Endothelial cell of umbilical vein (primary cell): ENCODE data around the gene DPP7. TPM values are rescaled to one million over a fixed set of nuclear protein-coding genes. Genes with fewer than 3 reads are reported as not detected.
A peak's percentile ranks its signal among the peaks of the same experiment; 100 is the strongest.

ENCODE experiments used
- BruUV-seq: library from RNA; stranded (reverse); fragments of 400-500 nt; replicated peaks from 2 replicates; lab custom pipeline; 2021; lab: Mats Ljungman, UMichigan
- CTCF ChIA-PET: fragments of 300-600, 350-600 bp; sonication (Branson Sonifier 250); formaldehyde crosslinking; loops from one replicate; lab custom pipeline; 2021; ENCODE audit warnings: antibody characterized with exemption, inconsistent platforms; lab: Charles Lee
- POLR2A ChIA-PET: fragments of 300-600, 350-600 bp; sonication (Branson Sonifier 250); formaldehyde crosslinking; loops from one replicate; lab custom pipeline; 2021; ENCODE audit warnings: antibody characterized with exemption, inconsistent platforms; lab: Charles Lee
- DNase-seq: peaks from one replicate; pipeline ENCODE4 v3.0.0-alpha.2; 2011; ENCODE audit warnings: low read depth, low spot score
- FAIRE-seq: peaks from 2 replicates; lab custom pipeline; 2011; peaks lifted over from hg19 to GRCh38; lab: Jason Lieb, UNC
- H2AFZ ChIP-seq: 2 replicates; pipeline ENCODE4 v1.6.0; 2012; ENCODE audit warnings: low read depth, low read length, control low read depth, inconsistent platforms
- H3K27ac ChIP-seq: 2 replicates; pipeline ENCODE4 v1.5.1; 2011; ENCODE audit warnings: low read depth, mild to moderate bottlenecking, control low read depth, low read length, moderate library complexity; ENCODE audit not compliant: insufficient read depth
- H3K27me3 ChIP-seq, 2 experiments: 2 replicates each; pipeline versions ENCODE4 v1.6.0 to v1.6.1; 2011; ENCODE audit warnings: low read length in 2 of 2, mixed read lengths in 1 of 2; ENCODE audit not compliant: control insufficient read depth in 2 of 2, insufficient read depth in 2 of 2
- H3K36me3 ChIP-seq, 2 experiments: 2 replicates in 1 of 2; 3 replicates in 1 of 2; pipeline ENCODE4 v1.5.1; 2011; ENCODE audit warnings: low read length in 2 of 2, mild to moderate bottlenecking in 1 of 2, moderate library complexity in 1 of 2; ENCODE audit not compliant: control insufficient read depth in 2 of 2, insufficient read depth in 2 of 2; ENCODE audit errors: extremely low read depth in 1 of 2
- H3K4me1 ChIP-seq: 3 replicates; pipeline ENCODE4 v1.5.1; 2011; ENCODE audit warnings: mild to moderate bottlenecking, low read length; ENCODE audit not compliant: control insufficient read depth, insufficient read depth; ENCODE audit errors: extremely low read depth
- H3K4me2 ChIP-seq: 2 replicates; pipeline ENCODE4 v1.6.1; 2011; ENCODE audit warnings: low read length, control low read depth, mixed read lengths; ENCODE audit not compliant: insufficient read depth
- H3K4me3 ChIP-seq, 3 experiments: fragments of 200-600 bp in 1 of 3; sonication (generic), shearing (Covaris generic) in 1 of 3; replicated peaks in 1 of 3; 2 replicates each; pipeline ENCODE4 v1.5.1; 2011 to 2016; ENCODE audit warnings: control low read depth in 3 of 3, low read length in 3 of 3, mild to moderate bottlenecking in 2 of 3, inconsistent platforms in 1 of 3, low read depth in 1 of 3, moderate library complexity in 1 of 3; ENCODE audit not compliant: insufficient read depth in 1 of 3
- H3K79me2 ChIP-seq: 2 replicates; pipeline ENCODE4 v1.6.0; 2012; ENCODE audit warnings: low read length, inconsistent platforms; ENCODE audit not compliant: control insufficient read depth, insufficient read depth
- H3K9ac ChIP-seq: replicated peaks from 2 replicates; pipeline ENCODE3; 2011; ENCODE audit warnings: low read length, control low read depth; ENCODE audit not compliant: insufficient read depth; ENCODE audit errors: extremely low read depth
- H3K9me1 ChIP-seq: replicated peaks from 3 replicates; pipeline ENCODE4 v1.6.0; 2011; ENCODE audit warnings: mild to moderate bottlenecking, low read length; ENCODE audit not compliant: control insufficient read depth, insufficient read depth; ENCODE audit errors: extremely low read depth
- H3K9me3 ChIP-seq: replicated peaks from 2 replicates; pipeline ENCODE4 v1.5.1; 2012; ENCODE audit warnings: low read length, inconsistent platforms; ENCODE audit not compliant: control insufficient read depth, insufficient read depth
- H4K20me1 ChIP-seq: replicated peaks from 2 replicates; pipeline ENCODE3; 2011; ENCODE audit warnings: mild to moderate bottlenecking, low read length; ENCODE audit not compliant: control insufficient read depth, insufficient read depth; ENCODE audit errors: extremely low read depth
- EZH2 ChIP-seq: IDR thresholded peaks from 2 replicates; pipeline ENCODE4 v1.6.1; 2012; ENCODE audit warnings: borderline replicate concordance, low read depth, mild to moderate bottlenecking, moderate library complexity, low read length, inconsistent platforms; ENCODE audit not compliant: severe bottlenecking
- FOS ChIP-seq: IDR thresholded peaks from 2 replicates; pipeline ENCODE4 v1.6.1; 2011; ENCODE audit warnings: mild to moderate bottlenecking, low read length, moderate library complexity, borderline replicate concordance; ENCODE audit not compliant: insufficient read depth
- JUN ChIP-seq: IDR thresholded peaks from 2 replicates; pipeline ENCODE4 v1.6.1; 2011; ENCODE audit warnings: borderline replicate concordance, low read depth; ENCODE audit not compliant: insufficient read length, insufficient read depth
- MYC ChIP-seq: IDR thresholded peaks from one replicate; pipeline ENCODE4 v1.6.1; 2011; ENCODE audit warnings: mild to moderate bottlenecking, low read depth, low read length
- POLR2A ChIP-seq: IDR thresholded peaks from 2 replicates; pipeline ENCODE4 v1.6.1; 2012; ENCODE audit warnings: low read depth, mild to moderate bottlenecking, control low read depth, low read length
- POLR2AphosphoS5 ChIP-seq: IDR thresholded peaks from 2 replicates; pipeline ENCODE4 v1.6.1; 2012; ENCODE audit warnings: low read depth, mild to moderate bottlenecking, control low read depth, low read length, moderate library complexity; ENCODE audit not compliant: insufficient read depth
- dilution Hi-C: fragments of 300-500 bp; cut with MboI; formaldehyde crosslinking; loops from one replicate; pipeline ENCODE4 v1.15.0; 2019; ENCODE audit warnings: low sequenced_read_pairs; ENCODE audit not compliant: extremely low pct_ligation_motif_present
- intact Hi-C: fragments of 100-400 bp; cut with micrococcal nuclease; formaldehyde crosslinking; loops from one replicate; pipeline ENCODE4 v1.10.0; 2022
- polyA plus RNA-seq, 4 experiments: library from polyadenylated mRNA; depleted of rRNA in 3 of 4; stranded (reverse) in 3 of 4; unstranded in 1 of 4; fragments of >200 nt; gene quantifications; 2 replicates each; pipeline versions ENCODE4 v1.2.1 to v1.2.3, GENCODE V29; 2011 to 2012; ENCODE audit warnings: missing spikeins in 1 of 4
- small RNA-seq: library from RNA; depleted of rRNA; stranded (forward); fragments of <200 nt; gene quantifications from one replicate; pipeline ENCODE3, GENCODE V24; 2012; ENCODE audit warnings: low replicate concordance, low read depth; ENCODE audit not compliant: insufficient read depth, insufficient read length
- total RNA-seq: library from RNA; stranded (reverse); gene quantifications from 2 replicates; pipeline ENCODE4 v1.2.3, GENCODE V29; 2021
- TF ChIP-seq, protein P1 (sequence below): IDR thresholded peaks from 2 replicates; pipeline ENCODE4 v1.6.1; 2011; ENCODE audit not compliant: insufficient read depth, insufficient read length
- TF ChIP-seq, protein P2 (sequence below), 2 donors: IDR thresholded peaks; 1 replicate in 1 of 2; 2 replicates in 1 of 2; pipeline ENCODE4 v1.5.1; 2011; ENCODE audit warnings: low read length in 2 of 2, mild to moderate bottlenecking in 2 of 2, moderate library complexity in 2 of 2, control low read depth in 1 of 2, inconsistent platforms in 1 of 2, low read depth in 1 of 2; ENCODE audit not compliant: insufficient read depth in 1 of 2; ENCODE audit errors: extremely low read depth in 1 of 2

Gene DPP7
- total and polyA plus RNA-seq, 2 donors (not counting 3 experiments of a cell fraction or from before 2014, with no cell fraction given) = 149 to 200 TPM

GRCh38 chr9:137062384-137062783 lies 52.1 kb downstream of the DPP7 start:
- no peak overlapping the region for H3K4me3 ChIP-seq
- DNase-seq = no peak
- H3K4me1 ChIP-seq = no peaks in the 10 kb centered on the region
- H3K9ac ChIP-seq = no peak overlapping the region
- no peaks in the 10 kb centered on the region for H4K20me1 ChIP-seq
- no peak for TF ChIP-seq EZH2
- no peak for TF ChIP-seq JUN
- TF ChIP-seq POLR2AphosphoS5 = no peak
- TF ChIP-seq FOS = no peak
- TF ChIP-seq, protein P1, sequence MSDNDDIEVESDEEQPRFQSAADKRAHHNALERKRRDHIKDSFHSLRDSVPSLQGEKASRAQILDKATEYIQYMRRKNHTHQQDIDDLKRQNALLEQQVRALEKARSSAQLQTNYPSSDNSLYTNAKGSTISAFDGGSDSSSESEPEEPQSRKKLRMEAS = no peak
- TF ChIP-seq, protein P2, sequence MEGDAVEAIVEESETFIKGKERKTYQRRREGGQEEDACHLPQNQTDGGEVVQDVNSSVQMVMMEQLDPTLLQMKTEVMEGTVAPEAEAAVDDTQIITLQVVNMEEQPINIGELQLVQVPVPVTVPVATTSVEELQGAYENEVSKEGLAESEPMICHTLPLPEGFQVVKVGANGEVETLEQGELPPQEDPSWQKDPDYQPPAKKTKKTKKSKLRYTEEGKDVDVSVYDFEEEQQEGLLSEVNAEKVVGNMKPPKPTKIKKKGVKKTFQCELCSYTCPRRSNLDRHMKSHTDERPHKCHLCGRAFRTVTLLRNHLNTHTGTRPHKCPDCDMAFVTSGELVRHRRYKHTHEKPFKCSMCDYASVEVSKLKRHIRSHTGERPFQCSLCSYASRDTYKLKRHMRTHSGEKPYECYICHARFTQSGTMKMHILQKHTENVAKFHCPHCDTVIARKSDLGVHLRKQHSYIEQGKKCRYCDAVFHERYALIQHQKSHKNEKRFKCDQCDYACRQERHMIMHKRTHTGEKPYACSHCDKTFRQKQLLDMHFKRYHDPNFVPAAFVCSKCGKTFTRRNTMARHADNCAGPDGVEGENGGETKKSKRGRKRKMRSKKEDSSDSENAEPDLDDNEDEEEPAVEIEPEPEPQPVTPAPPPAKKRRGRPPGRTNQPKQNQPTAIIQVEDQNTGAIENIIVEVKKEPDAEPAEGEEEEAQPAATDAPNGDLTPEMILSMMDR (IDR thresholded peaks at IDR 0.05; ENCODE audit: extremely low read depth in 1 of 2, insufficient read depth in 1 of 2, low read depth in 1 of 2, low read length in 2 of 2) = no peak
- no peak for TF ChIP-seq POLR2A
- no peak for TF ChIP-seq MYC
- ChIA-PET CTCF (interaction anchor here (2.3 kb wide), 1 partner anchor 33 kb away, joined by 16 read pairs; no protein-coding TSS in a partner anchor), POLR2A (no interaction called here)
- peak; percentile 12 for FAIRE-seq
- no peaks in the 10 kb centered on the region for H3K9me1 ChIP-seq
- dilution Hi-C loops = no loop called here
- no peak overlapping the region for H3K27ac ChIP-seq
- H3K9me3 ChIP-seq = no peaks in the 10 kb centered on the region
- intact Hi-C loops = no loop called here
- H3K79me2 ChIP-seq = no peaks in the 10 kb centered on the region
- no peak overlapping the region for H2AFZ ChIP-seq
- no peak overlapping the region for H3K4me2 ChIP-seq
- no peaks in the 10 kb centered on the region for H3K36me3 ChIP-seq
- TSS peak; percentile 81 for BruUV-seq
- H3K27me3 ChIP-seq = no peaks in the 10 kb centered on the region

Small RNA genes within 50 kb of the gene (small RNA-seq; reads per million reads assigned to genes)
- not detected for gene RF00153

Other genes starting within 250 kb of the DPP7 start
Only the 30 nearest of the 33 such genes appear.
- gene FBXW5, start 170.0 kb downstream of the DPP7 start, total RNA-seq = 95.6 and 97.3 TPM in 2 replicates
- 151 and 209 TPM in 2 replicates for gene FBXW5, start 170.0 kb downstream of the DPP7 start, polyA plus RNA-seq
- gene C8G, start 169.5 kb downstream of the DPP7 start, total RNA-seq = 1.4 and 1.9 TPM in 2 replicates
- 0.47 and 0.70 TPM in 2 replicates for gene C8G, start 169.5 kb downstream of the DPP7 start, polyA plus RNA-seq
- 0.35 TPM in 1 of 2 replicates, not detected in the other for gene LCN12, start 162.5 kb downstream of the DPP7 start, total RNA-seq
- 0.52 and 0.62 TPM in 2 replicates for gene LCN12, start 162.5 kb downstream of the DPP7 start, polyA plus RNA-seq
- gene PTGDS, start 137.2 kb downstream of the DPP7 start, total RNA-seq = not detected in 2 replicates
- gene PTGDS, start 137.2 kb downstream of the DPP7 start, polyA plus RNA-seq = not detected in 2 replicates
- gene LCNL1, start 131.7 kb downstream of the DPP7 start, total RNA-seq = not detected in 2 replicates
- gene LCNL1, start 131.7 kb downstream of the DPP7 start, polyA plus RNA-seq = not detected in 2 replicates
- 35.0 and 38.7 TPM in 2 replicates for gene PAXX, start 122.3 kb downstream of the DPP7 start, total RNA-seq
- gene PAXX, start 122.3 kb downstream of the DPP7 start, polyA plus RNA-seq = 34.0 and 49.9 TPM in 2 replicates
- not detected in 2 replicates for gene CLIC3, start 118.2 kb downstream of the DPP7 start, total RNA-seq
- gene CLIC3, start 118.2 kb downstream of the DPP7 start, polyA plus RNA-seq = 2.3 and 4.1 TPM in 2 replicates
- gene ABCA2, start 86.5 kb downstream of the DPP7 start, total RNA-seq = 20.0 and 23.4 TPM in 2 replicates
- 29.1 and 41.2 TPM in 2 replicates for gene ABCA2, start 86.5 kb downstream of the DPP7 start, polyA plus RNA-seq
- gene FUT7, start 82.6 kb downstream of the DPP7 start, total RNA-seq = not detected in 2 replicates
- not detected in 2 replicates for gene FUT7, start 82.6 kb downstream of the DPP7 start, polyA plus RNA-seq
- gene NPDC1, start 68.6 kb downstream of the DPP7 start, total RNA-seq = 157 and 181 TPM in 2 replicates
- gene NPDC1, start 68.6 kb downstream of the DPP7 start, polyA plus RNA-seq = 115 and 144 TPM in 2 replicates
- not detected in 2 replicates for gene ENTPD2, start 60.7 kb downstream of the DPP7 start, total RNA-seq
- 0.03 TPM in 1 of 2 replicates, not detected in the other for gene ENTPD2, start 60.7 kb downstream of the DPP7 start, polyA plus RNA-seq
- gene SAPCD2, start 44.2 kb downstream of the DPP7 start, total RNA-seq = 24.3 and 27.8 TPM in 2 replicates
- gene SAPCD2, start 44.2 kb downstream of the DPP7 start, polyA plus RNA-seq = 11.5 and 13.2 TPM in 2 replicates
- gene UAP1L1, start 37.2 kb downstream of the DPP7 start, total RNA-seq = 38.1 and 41.7 TPM in 2 replicates
- gene UAP1L1, start 37.2 kb downstream of the DPP7 start, polyA plus RNA-seq = 26.0 and 31.0 TPM in 2 replicates
- 67.7 and 75.3 TPM in 2 replicates for gene MAN1B1, start 27.7 kb downstream of the DPP7 start, total RNA-seq
- 81.0 and 83.3 TPM in 2 replicates for gene MAN1B1, start 27.7 kb downstream of the DPP7 start, polyA plus RNA-seq
- not detected in 2 replicates for gene GRIN1, start 24.4 kb upstream of the DPP7 start, total RNA-seq
- not detected in 2 replicates for gene GRIN1, start 24.4 kb upstream of the DPP7 start, polyA plus RNA-seq
- gene LRRC26, start 55.3 kb upstream of the DPP7 start, total RNA-seq = not detected in 2 replicates
- 0.08 TPM in 1 of 2 replicates, not detected in the other for gene LRRC26, start 55.3 kb upstream of the DPP7 start, polyA plus RNA-seq
- gene TMEM210, start 57.3 kb upstream of the DPP7 start, total RNA-seq = not detected in 2 replicates
- not detected in 2 replicates for gene TMEM210, start 57.3 kb upstream of the DPP7 start, polyA plus RNA-seq
- gene ANAPC2, start 73.8 kb upstream of the DPP7 start, total RNA-seq = 69.2 and 70.0 TPM in 2 replicates
- 44.8 and 57.5 TPM in 2 replicates for gene ANAPC2, start 73.8 kb upstream of the DPP7 start, polyA plus RNA-seq
- gene SSNA1, start 73.9 kb upstream of the DPP7 start, total RNA-seq = 89.0 and 90.5 TPM in 2 replicates
- gene SSNA1, start 73.9 kb upstream of the DPP7 start, polyA plus RNA-seq = 146 and 162 TPM in 2 replicates
- gene TPRN, start 86.0 kb upstream of the DPP7 start, total RNA-seq = 12.1 and 12.4 TPM in 2 replicates
- gene TPRN, start 86.0 kb upstream of the DPP7 start, polyA plus RNA-seq = 4.3 and 5.7 TPM in 2 replicates
- gene TMEM203, start 90.9 kb upstream of the DPP7 start, total RNA-seq = 25.6 and 29.6 TPM in 2 replicates
- gene TMEM203, start 90.9 kb upstream of the DPP7 start, polyA plus RNA-seq = 39.8 and 40.4 TPM in 2 replicates
- 23.4 and 26.7 TPM in 2 replicates for gene NDOR1, start 91.0 kb upstream of the DPP7 start, total RNA-seq
- 13.5 and 18.0 TPM in 2 replicates for gene NDOR1, start 91.0 kb upstream of the DPP7 start, polyA plus RNA-seq
- gene RNF208, start 107.5 kb upstream of the DPP7 start, total RNA-seq = 3.8 and 4.8 TPM in 2 replicates
- 1.3 and 1.7 TPM in 2 replicates for gene RNF208, start 107.5 kb upstream of the DPP7 start, polyA plus RNA-seq
- gene CYSRT1, start 110.4 kb upstream of the DPP7 start, total RNA-seq = 0.44 and 0.92 TPM in 2 replicates
- gene CYSRT1, start 110.4 kb upstream of the DPP7 start, polyA plus RNA-seq = 1.1 and 1.6 TPM in 2 replicates
- not detected in 2 replicates for gene RNF224, start 112.8 kb upstream of the DPP7 start, total RNA-seq
- gene RNF224, start 112.8 kb upstream of the DPP7 start, polyA plus RNA-seq = not detected in 2 replicates
- gene SLC34A3, start 116.2 kb upstream of the DPP7 start, total RNA-seq = not detected in 2 replicates
- not detected in 2 replicates for gene SLC34A3, start 116.2 kb upstream of the DPP7 start, polyA plus RNA-seq
- 546 and 558 TPM in 2 replicates for gene TUBB4B, start 126.6 kb upstream of the DPP7 start, total RNA-seq
- 418 and 439 TPM in 2 replicates for gene TUBB4B, start 126.6 kb upstream of the DPP7 start, polyA plus RNA-seq
- not detected in 2 replicates for gene STPG3, start 136.6 kb upstream of the DPP7 start, total RNA-seq
- gene STPG3, start 136.6 kb upstream of the DPP7 start, polyA plus RNA-seq = not detected in 2 replicates
- 70.2 and 76.1 TPM in 2 replicates for gene NELFB, start 140.6 kb upstream of the DPP7 start, total RNA-seq
- gene NELFB, start 140.6 kb upstream of the DPP7 start, polyA plus RNA-seq = 61.8 and 62.3 TPM in 2 replicates
- 46.4 and 48.0 TPM in 2 replicates for gene TOR4A, start 163.0 kb upstream of the DPP7 start, total RNA-seq
- gene TOR4A, start 163.0 kb upstream of the DPP7 start, polyA plus RNA-seq = 32.4 and 45.7 TPM in 2 replicates